HuH-7 (cell line): ENCODE results near the gene BPIFA2.
"Not testable (repeated sequence)": the region's sequence is repeated elsewhere in the genome, so short reads cannot be mapped to it uniquely, and the experiment has no call there.

Source experiments
- DNase-seq: peaks from one replicate; pipeline ENCODE4 v3.0.0; 2011; ENCODE audit warnings: low spot score

Gene BPIFA2

GRCh38 chr20:33167859-33168258, at the start of gene BPIFA2:
Gene BPIFA2, plus strand, starts transcription at chr20:33168159. Its CDS starts 987 bp downstream, at chr20:33169146.
- no peak for DNase-seq

- no peak for DNase-seq
These were observed 47.9 kb upstream of the BPIFA2 start for GRCh38 chr20:33119725-33120720.

- no peak for DNase-seq
These were observed 47.0 kb upstream of the BPIFA2 start for GRCh38 chr20:33120934-33121333.

GRCh38 chr20:33122297-33122696, 45.7 kb upstream of the BPIFA2 start:
- DNase-seq = not testable (repeated sequence)

- DNase-seq = no peak
These were observed 43.7 kb upstream of the BPIFA2 start for GRCh38 chr20:33124261-33124660.

- DNase-seq = no peak
These were observed 43.0 kb upstream of the BPIFA2 start for GRCh38 chr20:33124994-33125393.

- peak; percentile 29 for DNase-seq
These were observed 42.0 kb upstream of the BPIFA2 start for GRCh38 chr20:33125983-33126382.

- DNase-seq = peak; percentile 53
These were observed 40.4 kb upstream of the BPIFA2 start for GRCh38 chr20:33127422-33128097.

- no peak for DNase-seq
These were observed 37.3 kb upstream of the BPIFA2 start for GRCh38 chr20:33130568-33131061.

GRCh38 chr20:33131949-33132473, 35.9 kb upstream of the BPIFA2 start:
- no peak for DNase-seq

GRCh38 chr20:33132513-33133372, 35.2 kb upstream of the BPIFA2 start:
- DNase-seq = no peak

- no peak for DNase-seq
These were observed 34.5 kb upstream of the BPIFA2 start for GRCh38 chr20:33133373-33133941.

GRCh38 chr20:33137195-33137594, 30.8 kb upstream of the BPIFA2 start:
- DNase-seq = no peak

GRCh38 chr20:33139467-33139866, 28.5 kb upstream of the BPIFA2 start:
- DNase-seq = no peak

GRCh38 chr20:33145521-33145920, 22.4 kb upstream of the BPIFA2 start:
- DNase-seq = no peak

GRCh38 chr20:33147299-33147698, 20.7 kb upstream of the BPIFA2 start:
- DNase-seq = no peak

- DNase-seq = no peak
These were observed 19.9 kb upstream of the BPIFA2 start for GRCh38 chr20:33148040-33148439.

- DNase-seq = no peak
These were observed 13.7 kb upstream of the BPIFA2 start for GRCh38 chr20:33154252-33154651.

- no peak for DNase-seq
These were observed 9.1 kb upstream of the BPIFA2 start for GRCh38 chr20:33158637-33159385.

- DNase-seq = no peak
These were observed 8.2 kb upstream of the BPIFA2 start for GRCh38 chr20:33159713-33160112.

GRCh38 chr20:33160681-33161080, 7.3 kb upstream of the BPIFA2 start:
- no peak for DNase-seq
